Measurements from ENCODE around the gene TPD52L2.

DNA sequence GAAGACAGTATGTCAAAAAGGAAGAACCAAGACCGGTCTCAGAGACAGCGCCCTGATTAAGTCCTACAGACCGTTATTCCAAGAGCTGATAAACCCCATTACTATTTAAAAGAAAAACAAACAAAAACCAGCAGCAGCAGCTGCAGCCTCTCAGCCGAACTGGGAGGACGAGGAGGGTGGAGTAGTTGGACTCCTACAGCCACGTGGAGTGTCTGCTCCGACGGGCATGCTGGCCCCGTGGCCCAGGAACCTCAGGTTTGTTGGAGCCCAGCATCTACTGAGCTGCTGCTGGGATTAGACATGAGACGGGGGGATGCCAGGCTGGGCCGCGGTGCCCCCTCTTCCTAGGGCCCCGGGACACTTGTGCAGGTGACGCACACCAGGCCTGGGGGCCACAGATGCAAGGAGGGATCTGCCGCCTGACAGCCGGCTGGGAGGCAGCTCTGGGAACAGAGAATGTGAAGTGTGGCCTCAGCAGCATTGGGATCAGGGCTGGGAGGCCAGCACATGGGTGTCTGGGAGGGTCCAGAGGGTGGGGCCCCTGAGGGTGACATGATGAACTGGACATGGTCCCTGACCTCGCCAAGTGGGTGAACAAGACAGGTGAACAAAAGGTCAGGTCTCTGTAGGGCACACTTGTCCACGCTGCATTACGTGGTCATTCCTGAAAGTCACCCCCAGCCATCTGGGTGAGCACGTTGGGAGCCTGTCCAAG is 31.1 kb upstream of the TPD52L2 start:
- TF ChIP-seq, protein P1, sequence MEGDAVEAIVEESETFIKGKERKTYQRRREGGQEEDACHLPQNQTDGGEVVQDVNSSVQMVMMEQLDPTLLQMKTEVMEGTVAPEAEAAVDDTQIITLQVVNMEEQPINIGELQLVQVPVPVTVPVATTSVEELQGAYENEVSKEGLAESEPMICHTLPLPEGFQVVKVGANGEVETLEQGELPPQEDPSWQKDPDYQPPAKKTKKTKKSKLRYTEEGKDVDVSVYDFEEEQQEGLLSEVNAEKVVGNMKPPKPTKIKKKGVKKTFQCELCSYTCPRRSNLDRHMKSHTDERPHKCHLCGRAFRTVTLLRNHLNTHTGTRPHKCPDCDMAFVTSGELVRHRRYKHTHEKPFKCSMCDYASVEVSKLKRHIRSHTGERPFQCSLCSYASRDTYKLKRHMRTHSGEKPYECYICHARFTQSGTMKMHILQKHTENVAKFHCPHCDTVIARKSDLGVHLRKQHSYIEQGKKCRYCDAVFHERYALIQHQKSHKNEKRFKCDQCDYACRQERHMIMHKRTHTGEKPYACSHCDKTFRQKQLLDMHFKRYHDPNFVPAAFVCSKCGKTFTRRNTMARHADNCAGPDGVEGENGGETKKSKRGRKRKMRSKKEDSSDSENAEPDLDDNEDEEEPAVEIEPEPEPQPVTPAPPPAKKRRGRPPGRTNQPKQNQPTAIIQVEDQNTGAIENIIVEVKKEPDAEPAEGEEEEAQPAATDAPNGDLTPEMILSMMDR (IDR thresholded peaks at IDR 0.05; ENCODE audit: low read length): no peak
- TF ChIP-seq EZH2 (IDR thresholded peaks at IDR 0.05; ENCODE audit: borderline replicate concordance, low read length): no peak

Data from OCI-LY1 (cell line).